ENCODE measurements around the gene ACOT11.

DNA sequence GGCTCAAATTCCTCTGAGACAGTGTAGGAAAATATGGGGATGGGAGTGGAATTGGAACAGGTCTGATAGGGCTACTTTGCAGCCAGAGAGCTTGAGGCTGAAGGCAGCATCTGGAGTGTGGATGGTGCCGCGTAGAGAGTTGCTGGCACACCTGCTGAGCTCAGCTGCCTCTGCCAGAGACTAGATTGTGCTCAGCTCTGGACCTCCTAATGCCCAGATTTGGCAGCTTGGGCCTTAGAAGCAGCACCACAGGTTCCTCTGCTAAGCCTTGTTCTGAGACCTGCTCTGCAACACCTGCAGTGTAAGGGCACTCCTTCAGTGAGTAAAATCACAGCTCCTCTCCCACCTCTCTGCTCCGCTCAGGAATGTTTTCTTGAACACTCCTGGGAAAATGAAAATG lies 23.3 kb downstream of the ACOT11 start:
- TF ChIP-seq CTCF (IDR thresholded peaks at IDR 0.05; ENCODE audit: insufficient read depth, low read length) (no peak), POLR2AphosphoS5 (IDR thresholded peaks at IDR 0.05; ENCODE audit: low read depth) (no peak), SPI1 (IDR thresholded peaks at IDR 0.05; ENCODE audit: borderline replicate concordance, low read depth) (no peak)
- TF ChIP-seq, protein P1, sequence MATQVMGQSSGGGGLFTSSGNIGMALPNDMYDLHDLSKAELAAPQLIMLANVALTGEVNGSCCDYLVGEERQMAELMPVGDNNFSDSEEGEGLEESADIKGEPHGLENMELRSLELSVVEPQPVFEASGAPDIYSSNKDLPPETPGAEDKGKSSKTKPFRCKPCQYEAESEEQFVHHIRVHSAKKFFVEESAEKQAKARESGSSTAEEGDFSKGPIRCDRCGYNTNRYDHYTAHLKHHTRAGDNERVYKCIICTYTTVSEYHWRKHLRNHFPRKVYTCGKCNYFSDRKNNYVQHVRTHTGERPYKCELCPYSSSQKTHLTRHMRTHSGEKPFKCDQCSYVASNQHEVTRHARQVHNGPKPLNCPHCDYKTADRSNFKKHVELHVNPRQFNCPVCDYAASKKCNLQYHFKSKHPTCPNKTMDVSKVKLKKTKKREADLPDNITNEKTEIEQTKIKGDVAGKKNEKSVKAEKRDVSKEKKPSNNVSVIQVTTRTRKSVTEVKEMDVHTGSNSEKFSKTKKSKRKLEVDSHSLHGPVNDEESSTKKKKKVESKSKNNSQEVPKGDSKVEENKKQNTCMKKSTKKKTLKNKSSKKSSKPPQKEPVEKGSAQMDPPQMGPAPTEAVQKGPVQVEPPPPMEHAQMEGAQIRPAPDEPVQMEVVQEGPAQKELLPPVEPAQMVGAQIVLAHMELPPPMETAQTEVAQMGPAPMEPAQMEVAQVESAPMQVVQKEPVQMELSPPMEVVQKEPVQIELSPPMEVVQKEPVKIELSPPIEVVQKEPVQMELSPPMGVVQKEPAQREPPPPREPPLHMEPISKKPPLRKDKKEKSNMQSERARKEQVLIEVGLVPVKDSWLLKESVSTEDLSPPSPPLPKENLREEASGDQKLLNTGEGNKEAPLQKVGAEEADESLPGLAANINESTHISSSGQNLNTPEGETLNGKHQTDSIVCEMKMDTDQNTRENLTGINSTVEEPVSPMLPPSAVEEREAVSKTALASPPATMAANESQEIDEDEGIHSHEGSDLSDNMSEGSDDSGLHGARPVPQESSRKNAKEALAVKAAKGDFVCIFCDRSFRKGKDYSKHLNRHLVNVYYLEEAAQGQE (IDR thresholded peaks at IDR 0.05; ENCODE audit: insufficient replicate concordance, low read depth): no peak

Data from HL-60 (cell line).